ENCODE measurements around the gene GADL1. TPM values are rescaled to one million over a fixed set of nuclear protein-coding genes. Genes with fewer than 3 reads are reported as not detected.

The GADL1 gene
- total RNA-seq, 1 experiment from 2014 or later: 0.09 TPM

DNA sequence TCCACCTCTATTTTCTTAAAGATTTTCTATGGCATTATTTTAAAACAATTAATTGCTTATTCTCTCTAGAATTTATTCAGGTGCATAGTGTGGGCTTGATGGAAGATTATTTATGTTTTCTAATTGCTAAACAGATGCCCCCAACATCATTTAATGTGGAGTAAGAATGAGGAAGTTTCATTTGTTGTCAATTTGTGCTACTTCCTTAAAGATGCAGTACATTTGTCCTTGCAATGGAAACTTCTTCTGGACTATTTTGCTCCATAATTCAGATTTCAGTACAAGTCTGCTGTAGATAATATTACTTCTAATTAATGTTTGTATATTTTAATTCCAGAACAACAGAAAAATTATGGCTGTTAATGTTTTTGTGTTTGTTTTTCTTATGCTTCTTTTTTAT lies 183.3 kb downstream of the GADL1 start:
- no peak overlapping the region for H3T11ph ChIP-seq (ENCODE audit: low read length)
- no peaks in the 10 kb centered on the region for H3K27me3 ChIP-seq (ENCODE audit: insufficient read depth, low read length)
- H2BK120ac ChIP-seq (ENCODE audit: low read depth, low read length, poor library complexity, severe bottlenecking): no peak overlapping the region
- DNase-seq: no peak
- H3K4me2 ChIP-seq (ENCODE audit: insufficient read depth, insufficient read length, low read length): no peak overlapping the region
- no peak overlapping the region for H3K27ac Mint-ChIP-seq
- H2AFZ ChIP-seq (ENCODE audit: low read length): no peak overlapping the region
- H3K4ac ChIP-seq (ENCODE audit: low read depth, low read length): no peak overlapping the region
- H3K14ac ChIP-seq (ENCODE audit: insufficient read depth, low read length): no peak overlapping the region
- peaks cover 17 to 18% of the 10 kb centered on the region in 2 experiments for H3K9me3 Mint-ChIP-seq
- H3K79me2 ChIP-seq (ENCODE audit: insufficient read depth, low read length): no peaks in the 10 kb centered on the region
- no peak overlapping the region for H4K5ac ChIP-seq (ENCODE audit: insufficient read length, low read depth, low read length)
- H3K27ac ChIP-seq (ENCODE audit: insufficient read length, low read depth, low read length): no peak overlapping the region
- no peaks in the 10 kb centered on the region for H3K79me1 ChIP-seq (ENCODE audit: insufficient read depth, low read depth, low read length, poor library complexity, severe bottlenecking)
- H3K9me3 ChIP-seq (ENCODE audit: control insufficient read depth, low read depth, low read length): peaks cover 7% of the 10 kb centered on the region
- H3K36me3 Mint-ChIP-seq (ENCODE audit: insufficient read depth in 1 of 3, low read depth in 3 of 3): peaks cover 10 to 19% (median 11%) of the 10 kb centered on the region in 3 experiments
- no peak overlapping the region for H2BK12ac ChIP-seq (ENCODE audit: insufficient read length, low read depth, low read length)
- H2BK20ac ChIP-seq (ENCODE audit: low read depth, low read length, poor library complexity, severe bottlenecking): no peak overlapping the region
- no peak overlapping the region for H3K18ac ChIP-seq (ENCODE audit: insufficient read length, low read depth, low read length)
- TF ChIP-seq CTCF (conservative IDR thresholded peaks at IDR 0.05): no peak
- H3K27me3 Mint-ChIP-seq (ENCODE audit: low read depth): no peaks in the 10 kb centered on the region; the same call in 1 of the 2 replicates
- H2AK5ac ChIP-seq (ENCODE audit: insufficient read length, low read length): no peak overlapping the region
- H4K20me1 ChIP-seq (ENCODE audit: control insufficient read depth, insufficient read depth, insufficient read length): no peaks in the 10 kb centered on the region
- no peak overlapping the region for H3K56ac ChIP-seq (ENCODE audit: insufficient read length, low read depth, low read length)
- no peaks in the 10 kb centered on the region for H3K4me1 ChIP-seq (ENCODE audit: insufficient read depth, low read length)
- H3K23ac ChIP-seq (ENCODE audit: insufficient read length, low read depth, low read length): no peak overlapping the region
- no peak overlapping the region for H2BK5ac ChIP-seq (ENCODE audit: insufficient read length, low read length)
- H2BK15ac ChIP-seq (ENCODE audit: low read depth, low read length): no peak overlapping the region
- H3K9ac ChIP-seq (ENCODE audit: extremely low read depth, insufficient read length, low read length): no peak overlapping the region
- no peak overlapping the region for H4K91ac ChIP-seq (ENCODE audit: insufficient read length, low read depth, low read length)
- no peak overlapping the region for H4K8ac ChIP-seq (replicated peaks; ENCODE audit: insufficient read length, low read depth, low read length)
- H3K23me2 ChIP-seq (ENCODE audit: insufficient read length, low read depth, low read length, poor library complexity, severe bottlenecking): no peaks in the 10 kb centered on the region
- H3K4me3 Mint-ChIP-seq: no peak overlapping the region
- H3K4me1 Mint-ChIP-seq: peaks cover 4 to 10% of the 10 kb centered on the region in 2 experiments; a peak in 3 of 4 replicates

Data from H9 (cell line).